H1 (cell line): ENCODE data around the gene HACD3. TPM values are rescaled to one million over a fixed set of nuclear protein-coding genes. Genes with fewer than 3 reads are reported as not detected.

Source experiments
- CTCF ChIA-PET: fragments of 300-600 bp; sonication (Branson Sonifier 250); formaldehyde crosslinking; loops from one replicate; lab custom pipeline; 2021; ENCODE audit not compliant: partially characterized antibody; lab: Charles Lee
- POLR2A ChIA-PET: fragments of 300-600 bp; sonication (Branson Sonifier 250); formaldehyde crosslinking; loops from one replicate; lab custom pipeline; 2021; ENCODE audit warnings: inconsistent platforms; ENCODE audit not compliant: partially characterized antibody; lab: Charles Lee
- DNase-seq, 2 experiments: peaks; one replicate each; pipeline versions ENCODE4 v3.0.0 to v3.0.0-alpha.2; 2010 to 2022; ENCODE audit warnings: low spot score in 2 of 2, low read depth in 1 of 2, mixed read lengths in 1 of 2
- FAIRE-seq: peaks from 2 replicates; lab custom pipeline; 2011; peaks lifted over from hg19 to GRCh38; lab: Jason Lieb, UNC
- H2AFZ ChIP-seq: 2 replicates; pipeline ENCODE4 v1.8.1; 2012; ENCODE audit warnings: low read length, inconsistent platforms
- H2AK5ac ChIP-seq: 2 replicates; pipeline ENCODE4 v1.6.1; 2013; ENCODE audit warnings: low read depth, low read length
- H2BK120ac ChIP-seq: replicated peaks from 2 replicates; pipeline ENCODE3; 2013; ENCODE audit warnings: low read depth, low read length, inconsistent platforms
- H2BK12ac ChIP-seq: 2 replicates; pipeline ENCODE4 v1.6.1; 2013; ENCODE audit warnings: low read depth, low read length
- H2BK15ac ChIP-seq: 2 replicates; pipeline ENCODE4 v1.6.1; 2013; ENCODE audit warnings: low read length
- H2BK20ac ChIP-seq: 2 replicates; pipeline ENCODE4 v1.6.1; 2013; ENCODE audit warnings: low read length
- H2BK5ac ChIP-seq: 2 replicates; pipeline ENCODE4 v1.6.1; 2013; ENCODE audit warnings: low read depth, low read length
- H3K14ac ChIP-seq: 2 replicates; pipeline ENCODE4 v1.6.1; 2013; ENCODE audit warnings: inconsistent platforms; ENCODE audit not compliant: insufficient read length
- H3K18ac ChIP-seq: 2 replicates; pipeline ENCODE4 v1.6.1; 2013; ENCODE audit warnings: low read length; ENCODE audit errors: extremely low read depth
- H3K23ac ChIP-seq: 2 replicates; pipeline ENCODE4 v1.6.1; 2013; ENCODE audit warnings: inconsistent platforms; ENCODE audit not compliant: insufficient read length
- H3K23me2 ChIP-seq: 2 replicates; pipeline ENCODE4 v1.6.1; 2013; ENCODE audit warnings: low read depth, low read length
- H3K27ac ChIP-seq: 2 replicates; pipeline ENCODE4 v1.6.1; 2011; ENCODE audit warnings: low read depth, low read length, inconsistent platforms
- H3K27me3 ChIP-seq, 4 experiments: replicated peaks in 1 of 4; 1 replicate in 1 of 4; 2 replicates in 3 of 4; pipeline versions ENCODE4 v1.6.1 to v1.8.1; 2011 to 2013; ENCODE audit warnings: low read length in 3 of 4, mild to moderate bottlenecking in 3 of 4, inconsistent platforms in 2 of 4, mixed read lengths in 2 of 4, moderate library complexity in 1 of 4; ENCODE audit not compliant: control insufficient read depth in 3 of 4, insufficient read depth in 3 of 4; ENCODE audit errors: extremely low read depth in 1 of 4
- H3K36me3 ChIP-seq, 4 experiments: 2 replicates each; pipeline versions ENCODE4 v1.6.1 to v1.8.1; 2011 to 2013; ENCODE audit warnings: mild to moderate bottlenecking in 4 of 4, low read length in 3 of 4, moderate library complexity in 2 of 4, control low read depth in 1 of 4, inconsistent platforms in 1 of 4; ENCODE audit not compliant: insufficient read depth in 4 of 4, control insufficient read depth in 2 of 4
- H3K4ac ChIP-seq: replicated peaks from 2 replicates; pipeline ENCODE3; 2013; ENCODE audit warnings: low read length, low read depth, mixed read lengths, inconsistent platforms; ENCODE audit not compliant: insufficient read length
- H3K4me1 ChIP-seq, 4 experiments: replicated peaks in 1 of 4; 1 replicate in 1 of 4; 2 replicates in 3 of 4; pipeline versions ENCODE4 v1.6.1 to v1.8.1; 2011 to 2013; ENCODE audit warnings: low read length in 3 of 4, inconsistent platforms in 2 of 4, mixed read lengths in 1 of 4; ENCODE audit not compliant: insufficient read depth in 4 of 4, control insufficient read depth in 3 of 4
- H3K4me2 ChIP-seq, 2 experiments: 2 replicates each; pipeline versions ENCODE4 v1.6.1 to v1.8.1; 2011 to 2013; ENCODE audit warnings: low read depth in 2 of 2, low read length in 2 of 2, control low read depth in 1 of 2, inconsistent platforms in 1 of 2, mild to moderate bottlenecking in 1 of 2; ENCODE audit not compliant: insufficient read depth in 1 of 2
- H3K4me3 ChIP-seq, 4 experiments: fragments of 200-600, 300-600 bp in 1 of 4; sonication (generic), shearing (Covaris generic), sonication (Bioruptor Twin) in 1 of 4; 2 replicates each; pipeline versions ENCODE4 v1.5.1 to v1.8.1; 2011 to 2016; ENCODE audit warnings: low read length in 4 of 4, low read depth in 3 of 4, control low read depth in 2 of 4, inconsistent platforms in 2 of 4, mild to moderate bottlenecking in 2 of 4, mixed read lengths in 1 of 4, moderate library complexity in 1 of 4; ENCODE audit not compliant: insufficient read depth in 2 of 4; ENCODE audit errors: extremely low read depth in 1 of 4
- H3K56ac ChIP-seq: replicated peaks from 2 replicates; pipeline ENCODE3; 2013; ENCODE audit warnings: low read depth, mild to moderate bottlenecking, mixed read lengths, low read length, inconsistent platforms; ENCODE audit not compliant: insufficient read length
- H3K79me1 ChIP-seq: 2 replicates; pipeline ENCODE4 v1.6.1; 2013; ENCODE audit warnings: low read depth, low read length, control low read depth
- H3K79me2 ChIP-seq, 2 experiments: 2 replicates each; pipeline versions ENCODE4 v1.6.1 to v1.8.1; 2012 to 2013; ENCODE audit warnings: low read length in 2 of 2, mild to moderate bottlenecking in 2 of 2, inconsistent platforms in 1 of 2; ENCODE audit not compliant: insufficient read depth in 2 of 2, control insufficient read depth in 1 of 2
- H3K9ac ChIP-seq, 4 experiments: replicated peaks in 1 of 4; 1 replicate in 1 of 4; 2 replicates in 3 of 4; pipeline versions ENCODE4 v1.6.1 to v1.8.1; 2011 to 2013; ENCODE audit warnings: low read depth in 3 of 4, low read length in 3 of 4, control low read depth in 2 of 4, mild to moderate bottlenecking in 2 of 4, moderate library complexity in 2 of 4, inconsistent platforms in 1 of 4; ENCODE audit errors: extremely low read depth in 1 of 4
- H3K9me3 ChIP-seq, 2 experiments: 2 replicates each; pipeline versions ENCODE4 v1.6.1 to v1.8.1; 2012 to 2013; ENCODE audit warnings: mild to moderate bottlenecking in 2 of 2, moderate library complexity in 2 of 2, control low read depth in 1 of 2, inconsistent platforms in 1 of 2, low read depth in 1 of 2, low read length in 1 of 2, mixed read lengths in 1 of 2; ENCODE audit not compliant: insufficient read depth in 2 of 2
- H4K20me1 ChIP-seq, 2 experiments: replicated peaks in 1 of 2; 2 replicates each; pipeline versions ENCODE3 to v1.8.1; 2011 to 2013; ENCODE audit warnings: inconsistent platforms in 2 of 2, low read length in 2 of 2, mild to moderate bottlenecking in 1 of 2; ENCODE audit not compliant: insufficient read depth in 2 of 2, control insufficient read depth in 1 of 2
- H4K5ac ChIP-seq: 2 replicates; pipeline ENCODE4 v1.6.1; 2013; ENCODE audit warnings: low read length, low read depth, mixed read lengths, inconsistent platforms; ENCODE audit not compliant: insufficient read length
- H4K8ac ChIP-seq: 2 replicates; pipeline ENCODE4 v1.8.0; 2013; ENCODE audit warnings: mild to moderate bottlenecking, moderate library complexity, low read length, inconsistent platforms; ENCODE audit not compliant: insufficient read depth; ENCODE audit errors: extremely low read depth
- H4K91ac ChIP-seq: replicated peaks from 2 replicates; pipeline ENCODE3; 2013; ENCODE audit warnings: low read length, mixed read lengths, inconsistent platforms; ENCODE audit not compliant: insufficient read length
- EGR1 ChIP-seq: IDR thresholded peaks from 2 replicates; pipeline ENCODE4 v1.6.1; 2011; ENCODE audit warnings: low read depth, low read length, borderline replicate concordance
- polyA plus RNA-seq, 7 experiments: library from polyadenylated mRNA; depleted of rRNA in 3 of 7; stranded (reverse) in 5 of 7; unstranded in 2 of 7; fragments of >200 nt in 5 of 7; fragments of 200-250 nt in 2 of 7; gene quantifications; 1 replicate in 5 of 7; 2 replicates in 1 of 7; 4 replicates in 1 of 7; pipeline versions ENCODE4 v1.2.1 to v1.2.3, GENCODE V29; 2011 to 2013; ENCODE audit warnings: missing spikeins in 2 of 7, mixed read lengths in 2 of 7
- total RNA-seq: library from RNA; stranded (reverse); fragmentation: NEBNext Ultra II Directional; extraction: Animal tissue kit (Norgen Biotek cat#: 25700); gene quantifications from 2 replicates; pipeline ENCODE4 v1.2.1, GENCODE V29; 2021

HACD3 gene
- total and polyA plus RNA-seq, 2 of the 8 experiments (the other 6 are each of a cell fraction or from before 2014, with no cell fraction given) = 78.8 to 120 TPM

DNA sequence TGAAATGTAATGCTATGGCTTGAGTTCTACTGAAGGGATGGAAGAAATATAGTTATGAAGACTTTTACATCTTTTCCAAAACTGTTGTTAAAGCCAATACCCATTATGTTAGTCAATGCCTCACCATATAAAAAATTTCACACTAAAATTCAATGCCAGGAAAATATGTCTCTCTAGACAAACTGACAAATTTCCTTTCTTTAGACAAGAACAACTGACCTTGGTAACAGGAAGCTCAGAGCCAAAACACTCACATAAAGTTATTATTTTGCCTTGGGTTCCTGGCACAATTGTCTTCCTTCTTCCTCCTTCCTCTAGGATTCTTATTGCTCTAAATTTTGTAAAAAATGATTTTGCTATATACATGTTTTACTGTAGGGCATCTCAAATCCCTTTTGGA is 54.0 kb downstream of the HACD3 start:
- no peak overlapping the region for H3K18ac ChIP-seq
- peaks cover 0 to 3% of the 10 kb centered on the region in 2 experiments for H4K20me1 ChIP-seq
- FAIRE-seq (no peak), DNase-seq (no peak)
- H2BK20ac ChIP-seq = no peak overlapping the region
- no peak overlapping the region for H4K5ac ChIP-seq
- H3K14ac ChIP-seq = no peak overlapping the region
- H2BK5ac ChIP-seq = no peak overlapping the region
- H2BK12ac ChIP-seq = no peak overlapping the region
- H3K56ac ChIP-seq = no peak overlapping the region
- H3K23ac ChIP-seq = no peak overlapping the region
- no peak overlapping the region for H2BK120ac ChIP-seq
- H4K8ac ChIP-seq = no peak overlapping the region
- no peak overlapping the region for H2BK15ac ChIP-seq
- POLR2A ChIA-PET = interaction anchor here (1.2 to 1.5 kb wide), 3 partner anchors 10 to 50 kb away, joined by 3 to 6 read pairs (median 3); partner anchors contain the start of gene INTS14
- no peak overlapping the region for H3K4ac ChIP-seq
- H3K27me3 ChIP-seq = no peaks in the 10 kb centered on the region
- H3K36me3 ChIP-seq = peaks cover 2 to 62% (median 33%) of the 10 kb centered on the region in 4 experiments; a peak in 6 of 8 replicates
- H3K79me2 ChIP-seq = no peaks in the 10 kb centered on the region
- H3K9me3 ChIP-seq = no peaks in the 10 kb centered on the region
- no peaks in the 10 kb centered on the region for H3K79me1 ChIP-seq
- no peak overlapping the region for H4K91ac ChIP-seq
- H2AK5ac ChIP-seq = no peak overlapping the region
- H3K27ac ChIP-seq = no peak overlapping the region
- no peak overlapping the region for H3K4me3 ChIP-seq
- no peak overlapping the region for H2AFZ ChIP-seq
- no peak overlapping the region for H3K9ac ChIP-seq
- CTCF ChIA-PET = no interaction called here
- no peak overlapping the region for H3K4me2 ChIP-seq
- no peaks in the 10 kb centered on the region for H3K4me1 ChIP-seq
- no peaks in the 10 kb centered on the region for H3K23me2 ChIP-seq
- TF ChIP-seq EGR1 = no peak
